PC-3 (cell line): ENCODE results near the gene SMTNL1. TPM values are rescaled to one million over a fixed set of nuclear protein-coding genes. Genes with fewer than 3 reads are reported as not detected.

Source experiments
- ATAC-seq: fragments of 200-7000 bp; cut with Tn5 transposase; 2 replicates; pipeline ENCODE4 v1.9.1; 2020; ENCODE audit warnings: mild to moderate bottlenecking, moderate library complexity
- BruUV-seq: library from RNA; stranded (reverse); fragments of 400-500 nt; replicated peaks from 2 replicates; lab custom pipeline; 2021; lab: Mats Ljungman, UMichigan
- CTCF ChIA-PET: fragments of 300-600 bp; sonication (Branson Sonifier 250); formaldehyde crosslinking; loops from one replicate; lab custom pipeline; 2022; ENCODE audit warnings: antibody characterized with exemption; lab: Charles Lee
- POLR2A ChIA-PET: fragments of 300-600 bp; sonication (Branson Sonifier 250); formaldehyde crosslinking; loops from one replicate; lab custom pipeline; 2022; ENCODE audit warnings: antibody characterized with exemption; ENCODE audit not compliant: unreplicated experiment; lab: Charles Lee
- DNase-seq: peaks from one replicate; pipeline ENCODE4 v3.0.0-alpha.2; 2015
- H2AFZ ChIP-seq: fragments of 300-600 bp; sonication (generic); 2 replicates; pipeline ENCODE4 v1.6.0; 2016; ENCODE audit warnings: antibody characterized with exemption, low read length
- H3F3A ChIP-seq: fragments of 300-600 bp; sonication (generic); one replicate; pipeline ENCODE4 v1.6.0; 2017; ENCODE audit warnings: antibody characterized with exemption, low read length, control low read depth, mild to moderate bottlenecking; ENCODE audit not compliant: unreplicated experiment
- H3K27ac ChIP-seq: fragments of 300-600 bp; sonication (generic); 2 replicates; pipeline ENCODE4 v1.5.1; 2016; ENCODE audit warnings: mild to moderate bottlenecking, low read length
- H3K27me3 ChIP-seq: fragments of 300-600 bp; sonication (generic); 2 replicates; pipeline ENCODE4 v1.6.1; 2016; ENCODE audit warnings: low read length, mixed read lengths
- H3K36me3 ChIP-seq: fragments of 300-600 bp; sonication (generic); 2 replicates; pipeline ENCODE4 v1.6.1; 2016; ENCODE audit warnings: low read depth, mixed run types, low read length, mixed read lengths
- H3K4me1 ChIP-seq: fragments of 300-600 bp; sonication (generic); 2 replicates; pipeline ENCODE4 v1.5.1; 2016; ENCODE audit warnings: low read length; ENCODE audit not compliant: insufficient read depth
- H3K4me2 ChIP-seq: fragments of 300-600 bp; sonication (generic); 2 replicates; pipeline ENCODE4 v1.6.0; 2016; ENCODE audit warnings: low read length
- H3K4me3 ChIP-seq: fragments of 300-600 bp; sonication (generic); 2 replicates; pipeline ENCODE4 v1.5.1; 2016; ENCODE audit warnings: mild to moderate bottlenecking, low read length, mixed read lengths
- H3K79me2 ChIP-seq: fragments of 300-600 bp; sonication (generic); 2 replicates; pipeline ENCODE4 v1.6.1; 2017; ENCODE audit warnings: low read length, mixed read lengths
- H3K9ac ChIP-seq: fragments of 300-600 bp; sonication (generic); 2 replicates; pipeline ENCODE4 v1.6.0; 2016; ENCODE audit warnings: mild to moderate bottlenecking, low read length
- H3K9me2 ChIP-seq: fragments of 300-600 bp; sonication (generic); replicated peaks from 2 replicates; pipeline ENCODE4 v1.6.1; 2016; ENCODE audit warnings: mixed run types, low read length, mixed read lengths
- H3K9me3 ChIP-seq: fragments of 300-600 bp; sonication (generic); 2 replicates; pipeline ENCODE4 v1.6.1; 2016; ENCODE audit warnings: low read length, mixed read lengths
- H4K20me1 ChIP-seq: fragments of 300-600 bp; sonication (generic); 2 replicates; pipeline ENCODE4 v1.6.1; 2016; ENCODE audit warnings: low read length, mixed read lengths
- CTCF ChIP-seq: fragments of 300-600 bp; sonication (generic); conservative IDR thresholded peaks from 2 replicates; pipeline ENCODE4 v1.5.1; 2017; ENCODE audit warnings: antibody characterized with exemption, low read depth, mild to moderate bottlenecking, low read length
- EZH2 ChIP-seq: fragments of 300-600 bp; sonication (generic); IDR thresholded peaks from one replicate; pipeline ENCODE4 v1.6.1; 2017; ENCODE audit warnings: antibody characterized with exemption, mild to moderate bottlenecking, low read length; ENCODE audit not compliant: unreplicated experiment
- EZH2phosphoT487 ChIP-seq: fragments of 300-600 bp; sonication (generic); IDR thresholded peaks from 2 replicates; pipeline ENCODE4 v1.6.1; 2018; ENCODE audit warnings: mild to moderate bottlenecking, antibody characterized with exemption, low read length, borderline replicate concordance
- intact Hi-C: fragments of 100-400 bp; cut with micrococcal nuclease; formaldehyde crosslinking; loops from 2 replicates; pipeline ENCODE4 v1.9.0; 2023
- total RNA-seq: library from RNA; depleted of rRNA; stranded (reverse); fragments of >200 nt; gene quantifications from 2 replicates; pipeline ENCODE4 v1.2.3, GENCODE V29; 2014

Gene SMTNL1
- total RNA-seq, 1 experiment from 2014 or later: not detected

- H3K9me3 ChIP-seq: no peaks in the 10 kb centered on the region
- no peaks in the 10 kb centered on the region for H4K20me1 ChIP-seq
- H3K9me2 ChIP-seq: no peaks in the 10 kb centered on the region
- no peaks in the 10 kb centered on the region for H3F3A ChIP-seq
- H3K4me3 ChIP-seq: no peak overlapping the region
- DNase-seq: no peak
- no peaks in the 10 kb centered on the region for H3K36me3 ChIP-seq
- H3K4me1 ChIP-seq: no peaks in the 10 kb centered on the region
- intact Hi-C loops: no loop called here
- no peak overlapping the region for H3K27ac ChIP-seq
- ChIA-PET POLR2A (no interaction called here), CTCF (no interaction called here)
- no peaks in the 10 kb centered on the region for H3K79me2 ChIP-seq
- H3K27me3 ChIP-seq: peaks cover 5% of the 10 kb centered on the region; the same call in 1 of the 2 replicates
- no peak overlapping the region for H2AFZ ChIP-seq
- ATAC-seq: no peak
- H3K4me2 ChIP-seq: no peak overlapping the region
- no TSS peak for BruUV-seq
- TF ChIP-seq CTCF: no peak
- TF ChIP-seq EZH2phosphoT487: no peak
- TF ChIP-seq EZH2: no peak
- no peak overlapping the region for H3K9ac ChIP-seq
Measured at GRCh38 chr11:57585301-57585700, 47.9 kb downstream of the SMTNL1 start.

GRCh38 chr11:57586711-57587245 is 49.4 kb downstream of the SMTNL1 start:
- ATAC-seq: no peak
- H3K4me3 ChIP-seq: no peak overlapping the region
- no peak overlapping the region for H3K9ac ChIP-seq
- H3K36me3 ChIP-seq: no peaks in the 10 kb centered on the region
- no peak for DNase-seq
- no peaks in the 10 kb centered on the region for H3F3A ChIP-seq
- H3K27me3 ChIP-seq: 0 out of 2 replicates have a peak, but pooled peaks cover under 1% of the 10 kb centered on the region
- no peak for TF ChIP-seq EZH2
- no peak for TF ChIP-seq EZH2phosphoT487
- no peak for TF ChIP-seq CTCF
- no peaks in the 10 kb centered on the region for H4K20me1 ChIP-seq
- no TSS peak for BruUV-seq
- POLR2A ChIA-PET: no interaction called here
- no peaks in the 10 kb centered on the region for H3K9me3 ChIP-seq
- H3K4me2 ChIP-seq: no peak overlapping the region
- intact Hi-C loops: no loop called here
- H3K79me2 ChIP-seq: no peaks in the 10 kb centered on the region
- no peaks in the 10 kb centered on the region for H3K9me2 ChIP-seq
- H3K27ac ChIP-seq: no peak overlapping the region
- no peaks in the 10 kb centered on the region for H3K4me1 ChIP-seq
- CTCF ChIA-PET: no interaction called here
- no peak overlapping the region for H2AFZ ChIP-seq

GRCh38 chr11:57588046-57588710 is 50.8 kb downstream of the SMTNL1 start:
- no peaks in the 10 kb centered on the region for H4K20me1 ChIP-seq
- H3K9me3 ChIP-seq: no peaks in the 10 kb centered on the region
- H3F3A ChIP-seq: no peaks in the 10 kb centered on the region
- H3K4me3 ChIP-seq: no peak overlapping the region
- ATAC-seq (no peak), DNase-seq (no peak)
- no TSS peak for BruUV-seq
- H3K4me2 ChIP-seq: no peak overlapping the region
- POLR2A ChIA-PET: no interaction called here
- CTCF ChIA-PET: no interaction called here
- H3K79me2 ChIP-seq: no peaks in the 10 kb centered on the region
- intact Hi-C loops: no loop called here
- TF ChIP-seq EZH2phosphoT487: no peak
- no peak for TF ChIP-seq EZH2
- no peak for TF ChIP-seq CTCF
- H2AFZ ChIP-seq: no peak overlapping the region
- H3K27me3 ChIP-seq: peaks cover 10% of the 10 kb centered on the region
- no peak overlapping the region for H3K27ac ChIP-seq
- no peaks in the 10 kb centered on the region for H3K4me1 ChIP-seq
- no peak overlapping the region for H3K9ac ChIP-seq
- no peaks in the 10 kb centered on the region for H3K9me2 ChIP-seq
- no peaks in the 10 kb centered on the region for H3K36me3 ChIP-seq
